Neural progenitor cell (in vitro differentiated cells): ENCODE results near the gene LRP6.

Experiments
- EZH2 ChIP-seq: fragments of 200-600 bp; sonication (generic); IDR thresholded peaks from 2 replicates; pipeline ENCODE4 v1.6.1; 2017; ENCODE audit warnings: antibody characterized with exemption, mild to moderate bottlenecking, moderate library complexity
- TF ChIP-seq, protein P1 (sequence below): fragments of 200-600 bp; sonication (generic); IDR thresholded peaks from 2 replicates; pipeline ENCODE4 v1.5.1; 2017; ENCODE audit warnings: antibody characterized with exemption, mild to moderate bottlenecking

GRCh38 chr12:12121061-12121460 is 145.8 kb downstream of the LRP6 start:
- TF ChIP-seq, protein P1, sequence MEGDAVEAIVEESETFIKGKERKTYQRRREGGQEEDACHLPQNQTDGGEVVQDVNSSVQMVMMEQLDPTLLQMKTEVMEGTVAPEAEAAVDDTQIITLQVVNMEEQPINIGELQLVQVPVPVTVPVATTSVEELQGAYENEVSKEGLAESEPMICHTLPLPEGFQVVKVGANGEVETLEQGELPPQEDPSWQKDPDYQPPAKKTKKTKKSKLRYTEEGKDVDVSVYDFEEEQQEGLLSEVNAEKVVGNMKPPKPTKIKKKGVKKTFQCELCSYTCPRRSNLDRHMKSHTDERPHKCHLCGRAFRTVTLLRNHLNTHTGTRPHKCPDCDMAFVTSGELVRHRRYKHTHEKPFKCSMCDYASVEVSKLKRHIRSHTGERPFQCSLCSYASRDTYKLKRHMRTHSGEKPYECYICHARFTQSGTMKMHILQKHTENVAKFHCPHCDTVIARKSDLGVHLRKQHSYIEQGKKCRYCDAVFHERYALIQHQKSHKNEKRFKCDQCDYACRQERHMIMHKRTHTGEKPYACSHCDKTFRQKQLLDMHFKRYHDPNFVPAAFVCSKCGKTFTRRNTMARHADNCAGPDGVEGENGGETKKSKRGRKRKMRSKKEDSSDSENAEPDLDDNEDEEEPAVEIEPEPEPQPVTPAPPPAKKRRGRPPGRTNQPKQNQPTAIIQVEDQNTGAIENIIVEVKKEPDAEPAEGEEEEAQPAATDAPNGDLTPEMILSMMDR, result no peak
- TF ChIP-seq EZH2, result no peak
